H1 (cell line): ENCODE data around the gene C2CD2L. TPM values are rescaled to one million over a fixed set of nuclear protein-coding genes. Genes with fewer than 3 reads are reported as not detected.

Experiments used
- CTCF ChIA-PET: fragments of 300-600 bp; sonication (Branson Sonifier 250); formaldehyde crosslinking; loops from one replicate; lab custom pipeline; 2021; ENCODE audit not compliant: partially characterized antibody; lab: Charles Lee
- POLR2A ChIA-PET: fragments of 300-600 bp; sonication (Branson Sonifier 250); formaldehyde crosslinking; loops from one replicate; lab custom pipeline; 2021; ENCODE audit warnings: inconsistent platforms; ENCODE audit not compliant: partially characterized antibody; lab: Charles Lee
- DNase-seq, 2 experiments: peaks; one replicate each; pipeline versions ENCODE4 v3.0.0 to v3.0.0-alpha.2; 2010 to 2022; ENCODE audit warnings: low spot score in 2 of 2, low read depth in 1 of 2, mixed read lengths in 1 of 2
- FAIRE-seq: peaks from 2 replicates; lab custom pipeline; 2011; peaks lifted over from hg19 to GRCh38; lab: Jason Lieb, UNC
- H2AFZ ChIP-seq: 2 replicates; pipeline ENCODE4 v1.8.1; 2012; ENCODE audit warnings: low read length, inconsistent platforms
- H2AK5ac ChIP-seq: 2 replicates; pipeline ENCODE4 v1.6.1; 2013; ENCODE audit warnings: low read depth, low read length
- H2BK120ac ChIP-seq: replicated peaks from 2 replicates; pipeline ENCODE3; 2013; ENCODE audit warnings: low read depth, low read length, inconsistent platforms
- H2BK12ac ChIP-seq: 2 replicates; pipeline ENCODE4 v1.6.1; 2013; ENCODE audit warnings: low read depth, low read length
- H2BK15ac ChIP-seq: 2 replicates; pipeline ENCODE4 v1.6.1; 2013; ENCODE audit warnings: low read length
- H2BK20ac ChIP-seq: 2 replicates; pipeline ENCODE4 v1.6.1; 2013; ENCODE audit warnings: low read length
- H2BK5ac ChIP-seq: 2 replicates; pipeline ENCODE4 v1.6.1; 2013; ENCODE audit warnings: low read depth, low read length
- H3K14ac ChIP-seq: 2 replicates; pipeline ENCODE4 v1.6.1; 2013; ENCODE audit warnings: inconsistent platforms; ENCODE audit not compliant: insufficient read length
- H3K18ac ChIP-seq: 2 replicates; pipeline ENCODE4 v1.6.1; 2013; ENCODE audit warnings: low read length; ENCODE audit errors: extremely low read depth
- H3K23ac ChIP-seq: 2 replicates; pipeline ENCODE4 v1.6.1; 2013; ENCODE audit warnings: inconsistent platforms; ENCODE audit not compliant: insufficient read length
- H3K23me2 ChIP-seq: 2 replicates; pipeline ENCODE4 v1.6.1; 2013; ENCODE audit warnings: low read depth, low read length
- H3K27ac ChIP-seq: 2 replicates; pipeline ENCODE4 v1.6.1; 2011; ENCODE audit warnings: low read depth, low read length, inconsistent platforms
- H3K27me3 ChIP-seq, 4 experiments: replicated peaks in 1 of 4; 1 replicate in 1 of 4; 2 replicates in 3 of 4; pipeline versions ENCODE4 v1.6.1 to v1.8.1; 2011 to 2013; ENCODE audit warnings: low read length in 3 of 4, mild to moderate bottlenecking in 3 of 4, inconsistent platforms in 2 of 4, mixed read lengths in 2 of 4, moderate library complexity in 1 of 4; ENCODE audit not compliant: control insufficient read depth in 3 of 4, insufficient read depth in 3 of 4; ENCODE audit errors: extremely low read depth in 1 of 4
- H3K36me3 ChIP-seq, 4 experiments: 2 replicates each; pipeline versions ENCODE4 v1.6.1 to v1.8.1; 2011 to 2013; ENCODE audit warnings: mild to moderate bottlenecking in 4 of 4, low read length in 3 of 4, moderate library complexity in 2 of 4, control low read depth in 1 of 4, inconsistent platforms in 1 of 4; ENCODE audit not compliant: insufficient read depth in 4 of 4, control insufficient read depth in 2 of 4
- H3K4ac ChIP-seq: replicated peaks from 2 replicates; pipeline ENCODE3; 2013; ENCODE audit warnings: low read length, low read depth, mixed read lengths, inconsistent platforms; ENCODE audit not compliant: insufficient read length
- H3K4me1 ChIP-seq, 4 experiments: replicated peaks in 1 of 4; 1 replicate in 1 of 4; 2 replicates in 3 of 4; pipeline versions ENCODE4 v1.6.1 to v1.8.1; 2011 to 2013; ENCODE audit warnings: low read length in 3 of 4, inconsistent platforms in 2 of 4, mixed read lengths in 1 of 4; ENCODE audit not compliant: insufficient read depth in 4 of 4, control insufficient read depth in 3 of 4
- H3K4me2 ChIP-seq, 2 experiments: 2 replicates each; pipeline versions ENCODE4 v1.6.1 to v1.8.1; 2011 to 2013; ENCODE audit warnings: low read depth in 2 of 2, low read length in 2 of 2, control low read depth in 1 of 2, inconsistent platforms in 1 of 2, mild to moderate bottlenecking in 1 of 2; ENCODE audit not compliant: insufficient read depth in 1 of 2
- H3K4me3 ChIP-seq, 4 experiments: fragments of 200-600, 300-600 bp in 1 of 4; sonication (generic), shearing (Covaris generic), sonication (Bioruptor Twin) in 1 of 4; 2 replicates each; pipeline versions ENCODE4 v1.5.1 to v1.8.1; 2011 to 2016; ENCODE audit warnings: low read length in 4 of 4, low read depth in 3 of 4, control low read depth in 2 of 4, inconsistent platforms in 2 of 4, mild to moderate bottlenecking in 2 of 4, mixed read lengths in 1 of 4, moderate library complexity in 1 of 4; ENCODE audit not compliant: insufficient read depth in 2 of 4; ENCODE audit errors: extremely low read depth in 1 of 4
- H3K56ac ChIP-seq: replicated peaks from 2 replicates; pipeline ENCODE3; 2013; ENCODE audit warnings: low read depth, mild to moderate bottlenecking, mixed read lengths, low read length, inconsistent platforms; ENCODE audit not compliant: insufficient read length
- H3K79me1 ChIP-seq: 2 replicates; pipeline ENCODE4 v1.6.1; 2013; ENCODE audit warnings: low read depth, low read length, control low read depth
- H3K79me2 ChIP-seq, 2 experiments: 2 replicates each; pipeline versions ENCODE4 v1.6.1 to v1.8.1; 2012 to 2013; ENCODE audit warnings: low read length in 2 of 2, mild to moderate bottlenecking in 2 of 2, inconsistent platforms in 1 of 2; ENCODE audit not compliant: insufficient read depth in 2 of 2, control insufficient read depth in 1 of 2
- H3K9ac ChIP-seq, 4 experiments: replicated peaks in 1 of 4; 1 replicate in 1 of 4; 2 replicates in 3 of 4; pipeline versions ENCODE4 v1.6.1 to v1.8.1; 2011 to 2013; ENCODE audit warnings: low read depth in 3 of 4, low read length in 3 of 4, control low read depth in 2 of 4, mild to moderate bottlenecking in 2 of 4, moderate library complexity in 2 of 4, inconsistent platforms in 1 of 4; ENCODE audit errors: extremely low read depth in 1 of 4
- H3K9me3 ChIP-seq, 2 experiments: 2 replicates each; pipeline versions ENCODE4 v1.6.1 to v1.8.1; 2012 to 2013; ENCODE audit warnings: mild to moderate bottlenecking in 2 of 2, moderate library complexity in 2 of 2, control low read depth in 1 of 2, inconsistent platforms in 1 of 2, low read depth in 1 of 2, low read length in 1 of 2, mixed read lengths in 1 of 2; ENCODE audit not compliant: insufficient read depth in 2 of 2
- H4K20me1 ChIP-seq, 2 experiments: replicated peaks in 1 of 2; 2 replicates each; pipeline versions ENCODE3 to v1.8.1; 2011 to 2013; ENCODE audit warnings: inconsistent platforms in 2 of 2, low read length in 2 of 2, mild to moderate bottlenecking in 1 of 2; ENCODE audit not compliant: insufficient read depth in 2 of 2, control insufficient read depth in 1 of 2
- H4K5ac ChIP-seq: 2 replicates; pipeline ENCODE4 v1.6.1; 2013; ENCODE audit warnings: low read length, low read depth, mixed read lengths, inconsistent platforms; ENCODE audit not compliant: insufficient read length
- H4K8ac ChIP-seq: 2 replicates; pipeline ENCODE4 v1.8.0; 2013; ENCODE audit warnings: mild to moderate bottlenecking, moderate library complexity, low read length, inconsistent platforms; ENCODE audit not compliant: insufficient read depth; ENCODE audit errors: extremely low read depth
- H4K91ac ChIP-seq: replicated peaks from 2 replicates; pipeline ENCODE3; 2013; ENCODE audit warnings: low read length, mixed read lengths, inconsistent platforms; ENCODE audit not compliant: insufficient read length
- EGR1 ChIP-seq: IDR thresholded peaks from 2 replicates; pipeline ENCODE4 v1.6.1; 2011; ENCODE audit warnings: low read depth, low read length, borderline replicate concordance
- EZH2 ChIP-seq: fragments of 200-600 bp; sonication (generic); IDR thresholded peaks from 2 replicates; pipeline ENCODE4 v1.7.1; 2012; ENCODE audit warnings: low read depth, mild to moderate bottlenecking, moderate library complexity, low read length, inconsistent platforms; ENCODE audit not compliant: severe bottlenecking
- MAFK ChIP-seq: IDR thresholded peaks from 2 replicates; pipeline ENCODE4 v1.6.1; 2012; ENCODE audit warnings: low read depth, mild to moderate bottlenecking, improper control_type of control experiment, low read length
- POLR2A ChIP-seq, 2 experiments: IDR thresholded peaks; 1 replicate in 1 of 2; 2 replicates in 1 of 2; pipeline ENCODE4 v1.6.1; 2011; ENCODE audit warnings: low read depth in 2 of 2, low read length in 2 of 2, mild to moderate bottlenecking in 2 of 2; ENCODE audit errors: control extremely low read depth in 1 of 2
- RFX5 ChIP-seq: IDR thresholded peaks from 2 replicates; pipeline ENCODE4 v1.6.1; 2011; ENCODE audit warnings: low read depth, low read length, improper control_type of control experiment, borderline replicate concordance
- SUZ12 ChIP-seq: fragments of 200-600 bp; sonication (generic); IDR thresholded peaks from 2 replicates; pipeline ENCODE4 v1.6.1; 2012; ENCODE audit warnings: mild to moderate bottlenecking, inconsistent platforms, low read length, moderate library complexity, mixed read lengths
- TAF7 ChIP-seq: optimal IDR thresholded peaks from 2 replicates; pipeline ENCODE3; 2011; ENCODE audit warnings: low read depth, mild to moderate bottlenecking, inconsistent platforms, low read length, moderate library complexity, borderline replicate concordance
- TBP ChIP-seq: IDR thresholded peaks from 2 replicates; pipeline ENCODE4 v1.6.1; 2011; ENCODE audit warnings: low read depth, low read length, improper control_type of control experiment
- TEAD4 ChIP-seq: IDR thresholded peaks from 2 replicates; pipeline ENCODE4 v1.6.1; 2012; ENCODE audit warnings: low read depth, low read length, inconsistent platforms, mixed read lengths
- ZNF274 ChIP-seq: IDR thresholded peaks from 2 replicates; pipeline ENCODE4 v1.7.0; 2012; ENCODE audit warnings: low read length, borderline replicate concordance; ENCODE audit errors: extremely low read depth
- WGBS, 2 experiments: shearing (Covaris generic) in 1 of 2; methylation state at CpG; one replicate each; pipeline versions ENCODE4 v1.1.6 to v1.1.7; 2013 to 2015; ENCODE audit warnings: low lambda C conversion rate in 2 of 2, mixed read lengths in 2 of 2, inconsistent platforms in 1 of 2, low coverage in 1 of 2, missing lambda C conversion rate in 1 of 2; ENCODE audit not compliant: insufficient replicate concordance in 2 of 2, insufficient coverage in 1 of 2, insufficient read length in 1 of 2; ENCODE audit errors: extremely low coverage in 1 of 2, missing lambda C conversion rate in 1 of 2; 5-methylcytosine and 5-hydroxymethylcytosine counted together
- polyA plus RNA-seq, 7 experiments: library from polyadenylated mRNA; depleted of rRNA in 3 of 7; stranded (reverse) in 5 of 7; unstranded in 2 of 7; fragments of >200 nt in 5 of 7; fragments of 200-250 nt in 2 of 7; gene quantifications; 1 replicate in 5 of 7; 2 replicates in 1 of 7; 4 replicates in 1 of 7; pipeline versions ENCODE4 v1.2.1 to v1.2.3, GENCODE V29; 2011 to 2013; ENCODE audit warnings: missing spikeins in 2 of 7, mixed read lengths in 2 of 7
- total RNA-seq: library from RNA; stranded (reverse); fragmentation: NEBNext Ultra II Directional; extraction: Animal tissue kit (Norgen Biotek cat#: 25700); gene quantifications from 2 replicates; pipeline ENCODE4 v1.2.1, GENCODE V29; 2021
- TF ChIP-seq, protein P1 (sequence below): IDR thresholded peaks from 2 replicates; pipeline ENCODE4 v1.6.1; 2012; ENCODE audit warnings: inconsistent platforms
- TF ChIP-seq, protein P2 (sequence below): IDR thresholded peaks from 2 replicates; pipeline ENCODE4 v1.6.1; 2011; ENCODE audit warnings: low read depth, mild to moderate bottlenecking, low read length; ENCODE audit not compliant: insufficient read depth

Gene C2CD2L
- total and polyA plus RNA-seq, 2 of the 8 experiments (the other 6 are each of a cell fraction or from before 2014, with no cell fraction given) = 2.5 to 4.0 TPM

- H3K79me2 ChIP-seq = peaks cover 0 to 18% of the 10 kb centered on the region in 2 experiments; a peak in 3 of 4 replicates
- H3K36me3 ChIP-seq = peaks cover 5 to 24% (median 16%) of the 10 kb centered on the region in 4 experiments; a peak in 6 of 8 replicates
- H3K9ac ChIP-seq = no peak overlapping the region
- no peak overlapping the region for H3K56ac ChIP-seq
- no peak overlapping the region for H4K5ac ChIP-seq
- no peak overlapping the region for H2AK5ac ChIP-seq
- no peak overlapping the region for H2BK120ac ChIP-seq
- no peaks in the 10 kb centered on the region for H3K27me3 ChIP-seq
- 89% methylated on average over 6 of the region's 6 CpGs; no CpG with 5 or more reads in 1 of the 2 experiments for WGBS, 2 experiments
- no peak overlapping the region for H3K27ac ChIP-seq
- H3K4me3 ChIP-seq = no peak overlapping the region
- H3K23me2 ChIP-seq = peaks cover 17% of the 10 kb centered on the region
- no peak overlapping the region for H4K8ac ChIP-seq
- H3K4me2 ChIP-seq = peak overlapping the region in 1 of 2 experiments; percentile 92; a peak in 1 of 4 replicates
- H3K79me1 ChIP-seq = peaks cover 7% of the 10 kb centered on the region
- H3K18ac ChIP-seq = no peak overlapping the region
- ChIA-PET POLR2A (interaction anchor here (8.6 kb wide), 1 partner anchor 15 kb away, joined by 141 read pairs; the partner anchor contains the start of gene HMBS), CTCF (interaction anchor here (0.7 to 2.8 kb wide), 12 partner anchors 9 to 308 kb away, joined by 3 to 11 read pairs (median 4); no protein-coding TSS in a partner anchor)
- no peak overlapping the region for H2BK12ac ChIP-seq
- H3K4ac ChIP-seq = no peak overlapping the region
- H4K20me1 ChIP-seq = peaks cover 0 to 2% of the 10 kb centered on the region in 2 experiments
- no peak overlapping the region for H3K23ac ChIP-seq
- no peaks in the 10 kb centered on the region for H3K9me3 ChIP-seq
- H2BK20ac ChIP-seq = no peak overlapping the region
- no peak overlapping the region for H2AFZ ChIP-seq
- no peak for FAIRE-seq
- no peak overlapping the region for H4K91ac ChIP-seq
- no peak overlapping the region for H2BK15ac ChIP-seq
- no peak overlapping the region for H2BK5ac ChIP-seq
- no peak for DNase-seq
- no peak overlapping the region for H3K14ac ChIP-seq
- peaks cover 3 to 11% (median 5%) of the 10 kb centered on the region in 4 experiments; a peak in 6 of 7 replicates for H3K4me1 ChIP-seq
- TF ChIP-seq, protein P1, sequence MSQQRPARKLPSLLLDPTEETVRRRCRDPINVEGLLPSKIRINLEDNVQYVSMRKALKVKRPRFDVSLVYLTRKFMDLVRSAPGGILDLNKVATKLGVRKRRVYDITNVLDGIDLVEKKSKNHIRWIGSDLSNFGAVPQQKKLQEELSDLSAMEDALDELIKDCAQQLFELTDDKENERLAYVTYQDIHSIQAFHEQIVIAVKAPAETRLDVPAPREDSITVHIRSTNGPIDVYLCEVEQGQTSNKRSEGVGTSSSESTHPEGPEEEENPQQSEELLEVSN = no peak
- TF ChIP-seq TEAD4 (no peak), TAF7 (no peak), TBP (no peak), POLR2A (IDR thresholded peaks at IDR 0.05; ENCODE audit: control extremely low read depth in 1 of 2, low read depth in 2 of 2, low read length in 2 of 2) (no peak), EGR1 (no peak), SUZ12 (no peak), MAFK (no peak), RFX5 (no peak), EZH2 (no peak), ZNF274 (no peak)
- TF ChIP-seq, protein P2, sequence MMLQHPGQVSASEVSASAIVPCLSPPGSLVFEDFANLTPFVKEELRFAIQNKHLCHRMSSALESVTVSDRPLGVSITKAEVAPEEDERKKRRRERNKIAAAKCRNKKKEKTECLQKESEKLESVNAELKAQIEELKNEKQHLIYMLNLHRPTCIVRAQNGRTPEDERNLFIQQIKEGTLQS = no peak
These were observed 7.4 kb upstream of the C2CD2L start for GRCh38 chr11:119099711-119100110.
